ENCODE results near the gene USP3. TPM values are rescaled to one million over a fixed set of nuclear protein-coding genes. Genes with fewer than 3 reads are reported as not detected.

USP3 gene
- total and polyA plus RNA-seq, 9 of the 15 experiments (the other 6 are each of a cell fraction or from before 2014, with no cell fraction given) = 17.3 to 54.3 (median 34.8) TPM

GRCh38 chr15:63504979-63505841 lies 817 bp downstream of the USP3 start (continued):
- TF ChIP-seq DDX20 (tag; IDR thresholded peaks at IDR 0.05; ENCODE audit: low read depth) (no peak), MYBL2 (IDR thresholded peaks at IDR 0.05; ENCODE audit: low read depth) (no peak), MYBL2 (CRISPR knock-in tag; IDR thresholded peaks at IDR 0.05; ENCODE audit: borderline replicate concordance) (no peak), ELF2 (CRISPR knock-in tag; IDR thresholded peaks at IDR 0.05) (peak; percentile 75), PRDM10 (IDR thresholded peaks at IDR 0.05; ENCODE audit: partially characterized antibody) (peak; percentile 18), RBFOX2 (IDR thresholded peaks at IDR 0.05; ENCODE audit: low read depth, low read length) (peak; percentile 81), CEBPB (tag; IDR thresholded peaks at IDR 0.05) (0 out of 2 replicates have a peak, but pooled peaks have one; percentile 13), NFRKB (IDR thresholded peaks at IDR 0.05; ENCODE audit: low read depth) (0 out of 2 replicates have a peak, but pooled peaks have one; percentile 19), TEAD2 (tag; IDR thresholded peaks at IDR 0.05) (no peak), MAX (CRISPR knock-in tag; IDR thresholded peaks at IDR 0.05) (peak; percentile 14; the same call in 1 of the 2 replicates), YY1 (IDR thresholded peaks at IDR 0.05; ENCODE audit: borderline replicate concordance in 1 of 3, control insufficient read depth in 1 of 3, extremely low read depth in 1 of 3, insufficient read depth in 3 of 3, insufficient read length in 1 of 3, insufficient replicate concordance in 2 of 3, low read depth in 1 of 3, low read length in 2 of 3) (peak in 2 of 3 experiments; percentile 24 to 30), SOX6 (IDR thresholded peaks at IDR 0.05) (0 out of 2 replicates have a peak, but pooled peaks have one; percentile 6), HEY1 (CRISPR knock-in tag; IDR thresholded peaks at IDR 0.05; ENCODE audit: borderline replicate concordance) (no peak)
- TF ChIP-seq, protein P1, sequence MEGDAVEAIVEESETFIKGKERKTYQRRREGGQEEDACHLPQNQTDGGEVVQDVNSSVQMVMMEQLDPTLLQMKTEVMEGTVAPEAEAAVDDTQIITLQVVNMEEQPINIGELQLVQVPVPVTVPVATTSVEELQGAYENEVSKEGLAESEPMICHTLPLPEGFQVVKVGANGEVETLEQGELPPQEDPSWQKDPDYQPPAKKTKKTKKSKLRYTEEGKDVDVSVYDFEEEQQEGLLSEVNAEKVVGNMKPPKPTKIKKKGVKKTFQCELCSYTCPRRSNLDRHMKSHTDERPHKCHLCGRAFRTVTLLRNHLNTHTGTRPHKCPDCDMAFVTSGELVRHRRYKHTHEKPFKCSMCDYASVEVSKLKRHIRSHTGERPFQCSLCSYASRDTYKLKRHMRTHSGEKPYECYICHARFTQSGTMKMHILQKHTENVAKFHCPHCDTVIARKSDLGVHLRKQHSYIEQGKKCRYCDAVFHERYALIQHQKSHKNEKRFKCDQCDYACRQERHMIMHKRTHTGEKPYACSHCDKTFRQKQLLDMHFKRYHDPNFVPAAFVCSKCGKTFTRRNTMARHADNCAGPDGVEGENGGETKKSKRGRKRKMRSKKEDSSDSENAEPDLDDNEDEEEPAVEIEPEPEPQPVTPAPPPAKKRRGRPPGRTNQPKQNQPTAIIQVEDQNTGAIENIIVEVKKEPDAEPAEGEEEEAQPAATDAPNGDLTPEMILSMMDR (IDR thresholded peaks at IDR 0.05 in 2 of 3, conservative IDR thresholded peaks at IDR 0.05 in 1 of 3; ENCODE audit: insufficient read depth in 2 of 3, low read depth in 1 of 3, low read length in 3 of 3) = peak; percentile 27 to 36 (median 34); a peak in 4 of 6 replicates
- TF ChIP-seq, protein P2, sequence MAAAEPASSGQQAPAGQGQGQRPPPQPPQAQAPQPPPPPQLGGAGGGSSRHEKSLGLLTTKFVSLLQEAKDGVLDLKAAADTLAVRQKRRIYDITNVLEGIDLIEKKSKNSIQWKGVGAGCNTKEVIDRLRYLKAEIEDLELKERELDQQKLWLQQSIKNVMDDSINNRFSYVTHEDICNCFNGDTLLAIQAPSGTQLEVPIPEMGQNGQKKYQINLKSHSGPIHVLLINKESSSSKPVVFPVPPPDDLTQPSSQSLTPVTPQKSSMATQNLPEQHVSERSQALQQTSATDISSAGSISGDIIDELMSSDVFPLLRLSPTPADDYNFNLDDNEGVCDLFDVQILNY (CRISPR knock-in tag; IDR thresholded peaks at IDR 0.05) = no peak

Measured in K562 (cell line).